KMS-11 (cell line): Measurements from ENCODE around the gene FCGBP.

Experiments
- H2AFZ ChIP-seq: fragments of 200-600 bp; sonication (generic); 2 replicates; pipeline ENCODE4 v1.6.1; 2016; ENCODE audit warnings: antibody characterized with exemption, mixed run types, low read depth
- H3K27ac ChIP-seq: fragments of 200-600 bp; sonication (generic); 2 replicates; pipeline ENCODE4 v1.6.1; 2016; ENCODE audit warnings: mild to moderate bottlenecking, mixed run types
- H3K27me3 ChIP-seq: fragments of 200-600 bp; sonication (generic); 2 replicates; pipeline ENCODE4 v1.6.1; 2017; ENCODE audit warnings: mild to moderate bottlenecking, low read depth, mixed run types, moderate library complexity; ENCODE audit not compliant: insufficient read depth
- H3K36me3 ChIP-seq: fragments of 200-600 bp; sonication (generic); 2 replicates; pipeline ENCODE4 v1.6.1; 2017; ENCODE audit warnings: mild to moderate bottlenecking, mixed run types; ENCODE audit not compliant: insufficient read depth
- H3K4me1 ChIP-seq: fragments of 200-600 bp; sonication (generic); 2 replicates; pipeline ENCODE4 v1.6.1; 2016; ENCODE audit warnings: mild to moderate bottlenecking, low read depth, mixed run types; ENCODE audit not compliant: poor library complexity, severe bottlenecking
- H3K4me2 ChIP-seq: fragments of 200-600 bp; sonication (generic); 2 replicates; pipeline ENCODE4 v1.7.0; 2016; ENCODE audit warnings: mild to moderate bottlenecking, mixed run types
- H3K4me3 ChIP-seq: fragments of 200-600 bp; sonication (generic); IDR thresholded peaks from 2 replicates; pipeline ENCODE4 v1.6.1; 2017; ENCODE audit warnings: low read depth, low read length, mixed read lengths; ENCODE audit not compliant: insufficient read depth
- H3K79me2 ChIP-seq: fragments of 200-600 bp; sonication (generic); 2 replicates; pipeline ENCODE4 v1.6.1; 2016; ENCODE audit warnings: low read depth, mixed run types; ENCODE audit not compliant: insufficient read depth
- H3K9ac ChIP-seq: fragments of 200-600 bp; sonication (generic); 2 replicates; pipeline ENCODE4 v1.6.1; 2016; ENCODE audit warnings: mild to moderate bottlenecking, mixed run types
- H4K20me1 ChIP-seq: fragments of 200-600 bp; sonication (generic); 2 replicates; pipeline ENCODE4 v1.6.1; 2016; ENCODE audit warnings: mild to moderate bottlenecking, mixed run types; ENCODE audit not compliant: insufficient read depth
- TF ChIP-seq, protein P1 (sequence below): fragments of 200-600 bp; sonication (generic); conservative IDR thresholded peaks from 2 replicates; pipeline ENCODE4 v1.6.1; 2017; ENCODE audit warnings: low read depth, mild to moderate bottlenecking, antibody characterized with exemption, low read length, moderate library complexity, mixed read lengths

FCGBP gene

DNA sequence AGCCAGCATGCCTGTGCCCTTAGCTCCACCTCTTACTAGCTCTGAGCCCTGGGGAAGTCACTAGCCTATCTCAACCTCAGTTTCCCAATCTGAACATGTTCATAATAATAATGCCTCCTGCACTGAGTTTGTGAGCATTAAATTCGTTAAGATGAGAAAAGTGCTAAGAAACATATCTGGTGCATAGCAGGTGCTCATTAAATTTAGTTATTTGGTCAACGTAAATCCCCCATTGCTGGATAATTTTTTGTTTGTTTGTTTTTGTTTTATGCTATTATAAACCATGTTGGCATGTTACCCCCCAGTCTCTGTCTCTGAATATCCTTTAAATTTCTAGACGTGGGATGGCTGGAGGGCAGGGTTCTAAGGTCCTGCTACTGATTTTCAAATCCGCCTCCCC is 10.6 kb downstream of the FCGBP start:
- no peak overlapping the region for H3K27ac ChIP-seq
- TF ChIP-seq, protein P1, sequence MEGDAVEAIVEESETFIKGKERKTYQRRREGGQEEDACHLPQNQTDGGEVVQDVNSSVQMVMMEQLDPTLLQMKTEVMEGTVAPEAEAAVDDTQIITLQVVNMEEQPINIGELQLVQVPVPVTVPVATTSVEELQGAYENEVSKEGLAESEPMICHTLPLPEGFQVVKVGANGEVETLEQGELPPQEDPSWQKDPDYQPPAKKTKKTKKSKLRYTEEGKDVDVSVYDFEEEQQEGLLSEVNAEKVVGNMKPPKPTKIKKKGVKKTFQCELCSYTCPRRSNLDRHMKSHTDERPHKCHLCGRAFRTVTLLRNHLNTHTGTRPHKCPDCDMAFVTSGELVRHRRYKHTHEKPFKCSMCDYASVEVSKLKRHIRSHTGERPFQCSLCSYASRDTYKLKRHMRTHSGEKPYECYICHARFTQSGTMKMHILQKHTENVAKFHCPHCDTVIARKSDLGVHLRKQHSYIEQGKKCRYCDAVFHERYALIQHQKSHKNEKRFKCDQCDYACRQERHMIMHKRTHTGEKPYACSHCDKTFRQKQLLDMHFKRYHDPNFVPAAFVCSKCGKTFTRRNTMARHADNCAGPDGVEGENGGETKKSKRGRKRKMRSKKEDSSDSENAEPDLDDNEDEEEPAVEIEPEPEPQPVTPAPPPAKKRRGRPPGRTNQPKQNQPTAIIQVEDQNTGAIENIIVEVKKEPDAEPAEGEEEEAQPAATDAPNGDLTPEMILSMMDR: no peak
- H3K79me2 ChIP-seq: no peaks in the 10 kb centered on the region
- no peak overlapping the region for H2AFZ ChIP-seq
- no peak overlapping the region for H3K4me2 ChIP-seq
- no peaks in the 10 kb centered on the region for H4K20me1 ChIP-seq
- H3K4me1 ChIP-seq: no peaks in the 10 kb centered on the region
- no peak overlapping the region for H3K4me3 ChIP-seq
- no peaks in the 10 kb centered on the region for H3K27me3 ChIP-seq
- no peak overlapping the region for H3K9ac ChIP-seq
- no peaks in the 10 kb centered on the region for H3K36me3 ChIP-seq

DNA sequence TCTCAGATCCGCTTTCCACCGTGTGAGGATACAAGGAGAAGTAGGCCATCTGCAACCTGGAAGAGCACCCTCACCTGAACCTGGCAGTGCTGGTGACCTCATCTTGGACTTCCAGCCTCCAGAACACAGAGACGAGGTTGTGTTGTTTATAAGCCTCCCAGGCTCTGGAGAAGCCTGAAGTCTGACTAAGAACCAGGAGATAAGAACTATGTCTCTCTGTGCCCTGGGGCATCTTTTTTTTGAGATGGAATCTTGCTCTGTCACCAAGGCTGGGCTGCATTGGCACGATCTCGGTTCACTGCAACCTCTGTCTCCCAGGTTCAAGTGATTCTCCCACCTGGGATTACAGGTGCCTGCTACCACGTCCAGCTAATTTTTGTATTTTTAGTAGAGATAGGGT is 14.5 kb downstream of the FCGBP start:
- Histone ChIP-seq H3K4me1 (no peaks in the 10 kb centered on the region), H3K4me2 (no peak overlapping the region), H3K27me3 (no peaks in the 10 kb centered on the region), H3K4me3 (no peak overlapping the region), H2AFZ (no peak overlapping the region), H3K9ac (no peak overlapping the region), H3K36me3 (no peaks in the 10 kb centered on the region), H3K79me2 (no peaks in the 10 kb centered on the region), H4K20me1 (no peaks in the 10 kb centered on the region), H3K27ac (no peak overlapping the region)
- TF ChIP-seq, protein P1: no peak

DNA sequence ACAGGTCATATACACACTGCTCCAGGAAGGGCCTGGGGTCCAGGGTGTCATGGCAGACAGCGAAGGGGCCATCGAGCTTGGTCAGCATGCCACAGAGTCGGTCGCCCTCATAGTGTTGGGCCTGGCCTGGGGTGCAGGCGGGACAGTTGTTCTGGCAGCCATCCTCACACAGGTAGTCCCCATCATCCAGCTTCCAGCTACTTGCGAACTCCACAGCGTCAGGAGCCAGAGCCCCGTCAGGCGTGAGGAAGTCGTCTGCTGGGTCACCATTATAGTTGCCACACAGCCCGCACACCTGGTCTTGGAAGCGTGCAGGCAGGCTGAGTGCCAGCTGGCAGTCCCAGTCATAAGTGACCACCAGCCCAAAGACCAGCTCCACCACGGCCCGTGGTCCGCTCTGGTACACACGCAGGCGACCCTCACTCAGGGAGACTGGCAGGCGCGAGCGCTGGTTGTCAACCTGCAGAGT is 16.2 kb downstream of the FCGBP start:
- Histone ChIP-seq H3K27ac (no peak overlapping the region), H3K9ac (no peak overlapping the region), H2AFZ (no peak overlapping the region), H4K20me1 (no peaks in the 10 kb centered on the region), H3K4me3 (no peak overlapping the region), H3K4me1 (no peaks in the 10 kb centered on the region), H3K79me2 (no peaks in the 10 kb centered on the region), H3K27me3 (no peaks in the 10 kb centered on the region), H3K36me3 (no peaks in the 10 kb centered on the region), H3K4me2 (no peak overlapping the region)
- TF ChIP-seq, protein P1: no peak

DNA sequence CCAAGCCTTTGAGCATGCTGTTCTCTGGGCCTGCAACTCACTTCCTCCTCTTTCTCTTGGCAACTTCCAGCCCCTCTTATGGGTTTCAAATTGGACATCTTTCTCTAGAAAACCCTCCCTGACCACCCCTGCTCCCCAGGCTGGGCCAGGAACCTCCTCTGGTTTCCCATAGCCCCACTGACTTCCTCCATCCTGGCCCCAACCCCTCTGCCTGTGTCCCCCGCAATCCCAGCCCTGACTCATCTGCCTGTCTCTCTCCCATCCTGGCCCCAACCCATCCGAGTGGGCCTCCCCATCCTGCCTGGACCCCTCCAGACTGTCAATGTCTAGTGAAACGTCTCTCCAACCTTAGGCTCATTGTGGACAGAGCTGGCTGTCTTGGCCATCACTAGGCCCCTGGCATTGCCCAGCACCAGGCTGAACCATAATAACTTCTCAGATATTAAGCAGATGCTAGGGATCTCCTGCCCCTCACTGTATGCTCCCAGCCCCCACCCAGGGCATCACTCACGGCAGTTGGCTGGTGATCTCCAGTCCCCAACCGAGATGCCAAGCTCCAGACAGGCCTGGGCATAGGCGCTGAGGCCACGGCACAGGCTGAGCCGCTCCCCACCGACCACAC is 16.8 kb downstream of the FCGBP start:
- Histone ChIP-seq H3K9ac (no peak overlapping the region), H2AFZ (no peak overlapping the region), H3K4me2 (no peak overlapping the region), H3K79me2 (no peaks in the 10 kb centered on the region), H3K27me3 (no peaks in the 10 kb centered on the region), H4K20me1 (no peaks in the 10 kb centered on the region), H3K4me1 (no peaks in the 10 kb centered on the region), H3K36me3 (no peaks in the 10 kb centered on the region), H3K27ac (no peak overlapping the region), H3K4me3 (no peak overlapping the region)
- TF ChIP-seq, protein P1: no peak
